Measurements from ENCODE around the gene RBBP8NL. TPM values are rescaled to one million over a fixed set of nuclear protein-coding genes. Genes with fewer than 3 reads are reported as not detected.

RBBP8NL gene
- total RNA-seq, 1 experiment from 2014 or later = not detected

- no peaks in the 10 kb centered on the region; the same call in none of the 2 replicates for H3K4me1 ChIP-seq (ENCODE audit: control insufficient read depth, insufficient read depth, low read length)
- H3K9me3 ChIP-seq (ENCODE audit: control insufficient read depth, insufficient read depth, low read depth, low read length) = no peaks in the 10 kb centered on the region
- DNase-seq (ENCODE audit: low read depth, low spot score) (no peak), ATAC-seq (no peak)
- TF ChIP-seq TCF7L2 (IDR thresholded peaks at IDR 0.05; ENCODE audit: low read depth, low read length) (no peak), CTCF (IDR thresholded peaks at IDR 0.05) (no peak), REST (IDR thresholded peaks at IDR 0.05; ENCODE audit: insufficient read depth in 1 of 2, low read depth in 2 of 2, low read length in 1 of 2) (no peak), SIN3A (IDR thresholded peaks at IDR 0.05; ENCODE audit: borderline replicate concordance, insufficient read depth, low read depth, low read length) (no peak), POLR2AphosphoS5 (IDR thresholded peaks at IDR 0.05; ENCODE audit: low read depth, low read length) (no peak)
- H3K27me3 ChIP-seq (ENCODE audit: control insufficient read depth, insufficient read depth, low read length) = no peaks in the 10 kb centered on the region
- no TSS peak for BruUV-seq (replicated peaks)
- in situ Hi-C loops (cut with HindIII; ENCODE audit: low pct_unique_long_range_greater_than_20kb, low sequenced_read_pairs) = no loop called here
- H3K27ac ChIP-seq (ENCODE audit: low read length) = no peak overlapping the region
- POLR2A ChIA-PET = interaction anchor here (0.7 kb wide), 1 partner anchor 371 kb away, joined by 3 read pairs; no protein-coding TSS in a partner anchor
- CTCF ChIA-PET = interaction anchor here (0.5 to 0.6 kb wide), 2 partner anchors 35 to 97 kb away, joined by 3 to 13 read pairs; no protein-coding TSS in a partner anchor
- no peak overlapping the region for H3K4me3 ChIP-seq (ENCODE audit: low read depth in 2 of 2, low read length in 2 of 2)
- no peaks in the 10 kb centered on the region for H3K36me3 ChIP-seq (ENCODE audit: control insufficient read depth, insufficient read depth, low read length)
- intact Hi-C loops (cut with micrococcal nuclease; ENCODE audit: unreplicated experiment) = no loop called here
Measured at GRCh38 chr20:62424249-62425107, 2.9 kb downstream of the RBBP8NL start.

GRCh38 chr20:62423326-62423706, 4.0 kb downstream of the RBBP8NL start:
- no TSS peak for BruUV-seq (replicated peaks)

More at GRCh38 chr20:62423326-62423706, 4.0 kb downstream of the RBBP8NL start:
- POLR2A ChIA-PET = no interaction called here
- no peaks in the 10 kb centered on the region for H3K9me3 ChIP-seq (ENCODE audit: control insufficient read depth, insufficient read depth, low read depth, low read length)
- intact Hi-C loops (cut with micrococcal nuclease; ENCODE audit: unreplicated experiment) (no loop called here), in situ Hi-C loops (cut with HindIII; ENCODE audit: low pct_unique_long_range_greater_than_20kb, low sequenced_read_pairs) (no loop called here)
- H3K27ac ChIP-seq (ENCODE audit: low read length) = no peak overlapping the region
- CTCF ChIA-PET = interaction anchor here (0.5 to 0.7 kb wide), 2 partner anchors 13 to 121 kb away, joined by 3 to 4 read pairs; no protein-coding TSS in a partner anchor
- TF ChIP-seq POLR2AphosphoS5 (IDR thresholded peaks at IDR 0.05; ENCODE audit: low read depth, low read length) (no peak), SIN3A (IDR thresholded peaks at IDR 0.05; ENCODE audit: borderline replicate concordance, insufficient read depth, low read depth, low read length) (no peak), TCF7L2 (IDR thresholded peaks at IDR 0.05; ENCODE audit: low read depth, low read length) (no peak), REST (IDR thresholded peaks at IDR 0.05; ENCODE audit: insufficient read depth in 1 of 2, low read depth in 2 of 2, low read length in 1 of 2) (no peak), CTCF (IDR thresholded peaks at IDR 0.05) (no peak)
- DNase-seq (ENCODE audit: low read depth, low spot score) (no peak), ATAC-seq (peak; percentile 24; the same call in 1 of the 2 replicates)
- H3K36me3 ChIP-seq (ENCODE audit: control insufficient read depth, insufficient read depth, low read length) = no peaks in the 10 kb centered on the region
- H3K27me3 ChIP-seq (ENCODE audit: control insufficient read depth, insufficient read depth, low read length) = no peaks in the 10 kb centered on the region
- H3K4me1 ChIP-seq (ENCODE audit: control insufficient read depth, insufficient read depth, low read length) = no peaks in the 10 kb centered on the region; the same call in none of the 2 replicates
- no peak overlapping the region for H3K4me3 ChIP-seq (ENCODE audit: low read depth in 2 of 2, low read length in 2 of 2)
